HepG2 (cell line): Measurements from ENCODE around the gene GFPT2. TPM values are rescaled to one million over a fixed set of nuclear protein-coding genes. Genes with fewer than 3 reads are reported as not detected.

Source experiments
- ATAC-seq: fragments of 200-7000 bp; cut with Tn5 transposase; 3 replicates; pipeline ENCODE4 v1.9.1; 2020; ENCODE audit warnings: mild to moderate bottlenecking, moderate library complexity
- BruUV-seq: library from RNA; stranded (reverse); fragments of 400-500 nt; replicated peaks from 2 replicates; lab custom pipeline; 2021; lab: Mats Ljungman, UMichigan
- CTCF ChIA-PET: fragments of 300-600 bp; formaldehyde crosslinking; extraction: SDS; loops from one replicate; lab custom pipeline; 2021; ENCODE audit warnings: low total read pairs, inconsistent platforms, low intra/inter-chr PET ratio; lab: Yijun Ruan, JAX
- POLR2A ChIA-PET: fragments of 350-600 bp; sonication (Branson Sonifier 250); formaldehyde crosslinking; loops from one replicate; lab custom pipeline; 2020; ENCODE audit warnings: antibody characterized with exemption, inconsistent platforms; lab: Yijun Ruan, JAX
- DNase-seq: peaks from one replicate; pipeline ENCODE4 v3.0.0-alpha.2; 2015; ENCODE audit warnings: low spot score
- FAIRE-seq: peaks from 3 replicates; lab custom pipeline; 2011; peaks lifted over from hg19 to GRCh38; lab: Jason Lieb, UNC
- H2AFZ ChIP-seq: one replicate; pipeline ENCODE4 v1.6.1; 2011; ENCODE audit warnings: low read length, inconsistent platforms
- H3K27ac ChIP-seq: fragments of 300-600 bp; 3 replicates; pipeline ENCODE4 v1.8.0; 2011; ENCODE audit warnings: mixed run types, mild to moderate bottlenecking, mixed read lengths, low read length, inconsistent platforms; ENCODE audit not compliant: insufficient read depth; ENCODE audit errors: extremely low read length
- H3K27me3 ChIP-seq, 2 experiments: fragments of 200-600 bp in 1 of 2; 2 replicates in 1 of 2; 3 replicates in 1 of 2; pipeline versions ENCODE4 v1.6.0 to v1.8.0; 2011; ENCODE audit warnings: low read length in 2 of 2, mild to moderate bottlenecking in 2 of 2, moderate library complexity in 2 of 2, inconsistent platforms in 1 of 2; ENCODE audit not compliant: insufficient read depth in 2 of 2, control insufficient read depth in 1 of 2
- H3K36me3 ChIP-seq, 2 experiments: fragments of 200-600 bp in 1 of 2; replicated peaks in 1 of 2; 2 replicates in 1 of 2; 3 replicates in 1 of 2; pipeline versions ENCODE4 v1.5.1 to v1.8.0; 2011; ENCODE audit warnings: low read length in 2 of 2, inconsistent platforms in 1 of 2; ENCODE audit not compliant: insufficient read depth in 2 of 2, control insufficient read depth in 1 of 2
- H3K4me1 ChIP-seq: 2 replicates; pipeline ENCODE4 v1.5.1; 2012; ENCODE audit warnings: low read length, inconsistent platforms; ENCODE audit not compliant: insufficient read depth
- H3K4me2 ChIP-seq: 2 replicates; pipeline ENCODE4 v1.6.0; 2011; ENCODE audit warnings: low read depth, low read length, inconsistent platforms
- H3K4me3 ChIP-seq, 3 experiments: fragments of 200-600 bp in 1 of 3; sonication (generic), shearing (Covaris generic) in 1 of 3; replicated peaks in 1 of 3; 2 replicates each; pipeline ENCODE4 v1.5.1; 2011 to 2016; ENCODE audit warnings: low read length in 3 of 3, inconsistent platforms in 2 of 3, low read depth in 2 of 3, mild to moderate bottlenecking in 2 of 3, control low read depth in 1 of 3, mixed read lengths in 1 of 3; ENCODE audit not compliant: insufficient read depth in 1 of 3
- H3K79me2 ChIP-seq: one replicate; pipeline ENCODE4 v1.6.1; 2011; ENCODE audit warnings: low read length, inconsistent platforms; ENCODE audit not compliant: insufficient read depth
- H3K9ac ChIP-seq: 2 replicates; pipeline ENCODE4 v1.6.0; 2011; ENCODE audit warnings: mild to moderate bottlenecking, low read depth, low read length, inconsistent platforms; ENCODE audit not compliant: insufficient read depth
- H3K9me3 ChIP-seq: 2 replicates; pipeline ENCODE4 v1.5.1; 2012; ENCODE audit warnings: mild to moderate bottlenecking, low read length
- H4K20me1 ChIP-seq: 2 replicates; pipeline ENCODE4 v1.6.0; 2011; ENCODE audit warnings: inconsistent platforms, mild to moderate bottlenecking, low read length, moderate library complexity; ENCODE audit not compliant: insufficient read depth
- BORCS8-MEF2B ChIP-seq: sonication (generic); formaldehyde crosslinking; IDR thresholded peaks from 2 replicates; pipeline ENCODE4 v1.8.0; 2022; ENCODE audit warnings: mild to moderate bottlenecking, missing genetic modification reagents
- CHD2 ChIP-seq: IDR thresholded peaks from 2 replicates; pipeline ENCODE4 v1.6.1; 2011; ENCODE audit warnings: low read depth, low read length, improper control_type of control experiment
- HOXA5 ChIP-seq: sonication (generic); formaldehyde crosslinking; IDR thresholded peaks from 2 replicates; pipeline ENCODE4 v1.4.0; 2020; ENCODE audit warnings: missing genetic modification reagents
- KAT8 ChIP-seq: IDR thresholded peaks from 2 replicates; pipeline ENCODE4 v1.6.1; 2016; ENCODE audit warnings: missing genetic modification reagents, missing compliant biosample characterization
- MIER2 ChIP-seq: IDR thresholded peaks from 2 replicates; pipeline ENCODE4 v1.6.1; 2016; ENCODE audit warnings: missing biosample characterization, missing genetic modification reagents
- PCBP2 ChIP-seq: fragments of 200-400 bp; formaldehyde crosslinking; optimal IDR thresholded peaks from 2 replicates; pipeline ENCODE3; 2018; ENCODE audit warnings: low read length, low read depth; ENCODE audit not compliant: poor library complexity, severe bottlenecking
- SCMH1 ChIP-seq: sonication (generic); formaldehyde crosslinking; IDR thresholded peaks from 2 replicates; pipeline ENCODE4 v1.9.0; 2021; ENCODE audit warnings: missing genetic modification reagents, mild to moderate bottlenecking, borderline replicate concordance
- STAT5B ChIP-seq: sonication (generic); formaldehyde crosslinking; IDR thresholded peaks from 2 replicates; pipeline ENCODE4 v1.4.0; 2020; ENCODE audit warnings: missing genetic modification reagents
- WIZ ChIP-seq: sonication (generic); formaldehyde crosslinking; IDR thresholded peaks from 2 replicates; pipeline ENCODE4 v1.5.1; 2020; ENCODE audit warnings: mild to moderate bottlenecking, missing genetic modification reagents
- XBP1 ChIP-seq: sonication (generic); formaldehyde crosslinking; IDR thresholded peaks from 2 replicates; pipeline ENCODE4 v1.5.0; 2020; ENCODE audit warnings: missing genetic modification reagents
- ZKSCAN5 ChIP-seq: sonication (generic); formaldehyde crosslinking; IDR thresholded peaks from 2 replicates; pipeline ENCODE4 v1.5.1; 2020; ENCODE audit warnings: mild to moderate bottlenecking, missing genetic modification reagents
- ZNF101 ChIP-seq: sonication (generic); formaldehyde crosslinking; IDR thresholded peaks from 2 replicates; pipeline ENCODE4 v1.4.0; 2020; ENCODE audit warnings: mild to moderate bottlenecking, low read depth, missing genetic modification reagents, borderline replicate concordance
- ZNF253 ChIP-seq: sonication (generic); formaldehyde crosslinking; IDR thresholded peaks from 2 replicates; pipeline ENCODE4 v1.8.0; 2022; ENCODE audit warnings: mild to moderate bottlenecking, missing genetic modification reagents, borderline replicate concordance
- ZNF256 ChIP-seq: sonication (generic); formaldehyde crosslinking; conservative IDR thresholded peaks from 2 replicates; pipeline ENCODE4 v1.4.0; 2020; ENCODE audit warnings: missing genetic modification reagents
- ZNF34 ChIP-seq: sonication (generic); formaldehyde crosslinking; IDR thresholded peaks from 2 replicates; pipeline ENCODE4 v1.4.0; 2020; ENCODE audit warnings: mild to moderate bottlenecking, missing genetic modification reagents, borderline replicate concordance
- ZNF468 ChIP-seq: sonication (generic); formaldehyde crosslinking; IDR thresholded peaks from 2 replicates; pipeline ENCODE4 v1.8.0; 2022; ENCODE audit warnings: mild to moderate bottlenecking, moderate library complexity, missing genetic modification reagents
- ZNF484 ChIP-seq: sonication (generic); formaldehyde crosslinking; IDR thresholded peaks from 2 replicates; pipeline ENCODE4 v1.5.1; 2020; ENCODE audit warnings: mild to moderate bottlenecking, low read depth, missing genetic modification reagents, borderline replicate concordance
- ZNF672 ChIP-seq: sonication (generic); formaldehyde crosslinking; IDR thresholded peaks from 2 replicates; pipeline ENCODE4 v1.8.1; 2022; ENCODE audit warnings: missing genetic modification reagents
- WGBS: methylation state at CpG from one replicate; pipeline ENCODE4 v1.1.6; 2017; ENCODE audit warnings: low lambda C conversion rate; 5-methylcytosine and 5-hydroxymethylcytosine counted together
- in situ Hi-C: cut with HindIII; loops from 2 replicates; pipeline ENCODE4 v1.10.0; 2017; ENCODE audit warnings: low pct_unique_long_range_greater_than_20kb; ENCODE audit not compliant: extremely low pct_ligation_motif_present
- intact Hi-C: fragments of 100-400 bp; cut with micrococcal nuclease; formaldehyde crosslinking; loops from one replicate; pipeline ENCODE4 v1.10.0; 2022; ENCODE audit not compliant: unreplicated experiment
- polyA plus RNA-seq, 8 experiments: library from polyadenylated mRNA; depleted of rRNA in 3 of 8; stranded (reverse) in 7 of 8; unstranded in 1 of 8; fragments of >200 nt; fragmentation: Illumina TruSeq in 4 of 8; extraction: Trizol in 4 of 8; gene quantifications; 2 replicates each; pipeline versions ENCODE4 v1.2.1 to v1.2.3, GENCODE V29; 2011 to 2016; ENCODE audit warnings: low read depth in 4 of 8, missing spikeins in 1 of 8, mixed read lengths in 1 of 8; ENCODE audit not compliant: insufficient read depth in 1 of 8
- total RNA-seq, 5 experiments: library from RNA; depleted of rRNA; stranded (reverse); fragments of >200 nt; fragmentation: Illumina TruSeq; extraction: Trizol; gene quantifications; 2 replicates each; pipeline ENCODE4 v1.2.3, GENCODE V29; 2016; ENCODE audit warnings: low read depth in 1 of 5
- TF ChIP-seq, protein P1 (sequence below): sonication (generic); formaldehyde crosslinking; IDR thresholded peaks from 2 replicates; pipeline ENCODE4 v1.8.1; 2023; ENCODE audit warnings: mild to moderate bottlenecking, missing genetic modification reagents
- TF ChIP-seq, protein P2 (sequence below): IDR thresholded peaks from 2 replicates; pipeline ENCODE4 v1.6.1; 2016; ENCODE audit warnings: low read depth
- TF ChIP-seq, protein P3 (sequence below): sonication (generic); formaldehyde crosslinking; IDR thresholded peaks from 2 replicates; pipeline ENCODE4 v1.9.0; 2021; ENCODE audit warnings: missing genetic modification reagents, mild to moderate bottlenecking, borderline replicate concordance

Gene GFPT2
- total and polyA plus RNA-seq, 2 of the 13 experiments (the other 11 are each of a cell fraction or from before 2014, with no cell fraction given) = 0.18 TPM

DNA sequence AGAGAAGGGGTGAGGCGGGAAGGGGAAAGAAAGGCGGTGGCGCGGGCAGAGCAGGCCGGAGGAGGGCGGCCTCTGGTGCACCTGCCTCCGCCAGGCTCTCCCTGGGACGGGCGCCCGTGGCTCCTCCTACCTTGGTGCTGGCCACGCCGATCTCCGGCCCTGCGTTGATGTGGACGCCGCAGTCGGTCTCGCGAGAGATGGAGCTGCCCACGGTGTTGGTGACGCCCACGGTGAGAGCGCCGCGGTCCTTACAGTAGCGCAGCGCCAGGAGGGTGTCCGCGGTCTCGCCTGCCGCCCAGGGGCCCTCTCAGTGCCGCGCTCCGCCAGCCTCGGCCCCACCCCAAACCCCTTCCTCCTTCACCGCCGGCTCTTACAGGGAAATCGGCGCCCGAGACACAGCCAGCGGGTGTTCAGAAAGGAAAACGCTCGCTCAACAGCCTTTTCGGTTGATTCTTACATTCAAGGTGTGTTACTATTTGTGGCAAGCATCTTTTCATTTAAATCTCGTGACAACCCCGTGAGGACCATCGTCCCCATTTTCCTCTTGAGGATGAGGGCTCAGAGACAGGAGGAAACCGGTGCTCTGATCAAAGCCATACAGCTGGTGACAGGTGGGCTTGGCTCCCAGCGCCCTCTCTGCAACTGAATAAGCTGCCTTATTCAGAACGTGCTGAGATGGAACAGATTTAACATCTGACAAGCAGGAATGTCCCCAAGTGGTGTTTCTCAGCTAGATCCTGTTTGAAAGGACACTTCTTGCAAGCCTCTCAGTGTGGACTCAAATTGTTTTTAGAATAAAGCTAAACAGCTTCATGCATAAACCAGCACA is 39.2 kb downstream of the GFPT2 start:
- peak overlapping the region; percentile 84 for H3K4me2 ChIP-seq
- H3K27ac ChIP-seq = no peak overlapping the region
- H3K9ac ChIP-seq = peak overlapping the region; percentile 57
- WGBS = 47% methylated on average over 31 of the region's 50 CpGs
- ChIA-PET CTCF (interaction anchor here (5.0 kb wide), 1 partner anchor 20 kb away, joined by 65 read pairs; no protein-coding TSS in a partner anchor), POLR2A (interaction anchor here (0.9 to 1.8 kb wide), 6 partner anchors 10 to 21 kb away, joined by 3 to 12 read pairs (median 4); partner anchors contain the start of gene MAPK9)
- no peaks in the 10 kb centered on the region for H4K20me1 ChIP-seq
- intact Hi-C loops = no loop called here
- in situ Hi-C loops = no loop called here
- DNase-seq = peak; percentile 70
- no TSS peak for BruUV-seq
- no peaks in the 10 kb centered on the region for H3K4me1 ChIP-seq
- FAIRE-seq = no peak
- no peaks in the 10 kb centered on the region for H3K79me2 ChIP-seq
- H3K27me3 ChIP-seq = peaks cover 0 to 5% of the 10 kb centered on the region in 2 experiments; a peak in 2 of 5 replicates
- H2AFZ ChIP-seq = no peak overlapping the region
- ATAC-seq = peak; percentile 94
- H3K36me3 ChIP-seq = no peaks in the 10 kb centered on the region
- no peaks in the 10 kb centered on the region for H3K9me3 ChIP-seq
- peak overlapping the region; percentile 43 to 69 (median 52); a peak in 5 of 6 replicates for H3K4me3 ChIP-seq
- TF ChIP-seq ZKSCAN5 (CRISPR knock-in tag) (no peak), ZNF468 (no peak), ZNF672 (CRISPR knock-in tag) (no peak), KAT8 (CRISPR knock-in tag) (0 out of 2 replicates have a peak, but pooled peaks have one; percentile 36), HOXA5 (CRISPR knock-in tag) (no peak), ZNF101 (no peak), BORCS8-MEF2B (CRISPR knock-in tag) (no peak), PCBP2 (no peak), ZNF34 (no peak), WIZ (no peak), STAT5B (CRISPR knock-in tag) (no peak), ZNF253 (CRISPR knock-in tag) (no peak), SCMH1 (no peak), ZNF484 (CRISPR knock-in tag) (no peak), XBP1 (CRISPR knock-in tag) (no peak), CHD2 (peak; percentile 97), MIER2 (CRISPR knock-in tag) (no peak), ZNF256 (CRISPR knock-in tag) (no peak)
- TF ChIP-seq, protein P1, sequence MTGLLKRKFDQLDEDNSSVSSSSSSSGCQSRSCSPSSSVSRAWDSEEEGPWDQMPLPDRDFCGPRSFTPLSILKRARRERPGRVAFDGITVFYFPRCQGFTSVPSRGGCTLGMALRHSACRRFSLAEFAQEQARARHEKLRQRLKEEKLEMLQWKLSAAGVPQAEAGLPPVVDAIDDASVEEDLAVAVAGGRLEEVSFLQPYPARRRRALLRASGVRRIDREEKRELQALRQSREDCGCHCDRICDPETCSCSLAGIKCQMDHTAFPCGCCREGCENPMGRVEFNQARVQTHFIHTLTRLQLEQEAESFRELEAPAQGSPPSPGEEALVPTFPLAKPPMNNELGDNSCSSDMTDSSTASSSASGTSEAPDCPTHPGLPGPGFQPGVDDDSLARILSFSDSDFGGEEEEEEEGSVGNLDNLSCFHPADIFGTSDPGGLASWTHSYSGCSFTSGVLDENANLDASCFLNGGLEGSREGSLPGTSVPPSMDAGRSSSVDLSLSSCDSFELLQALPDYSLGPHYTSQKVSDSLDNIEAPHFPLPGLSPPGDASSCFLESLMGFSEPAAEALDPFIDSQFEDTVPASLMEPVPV (CRISPR knock-in tag) = no peak
- TF ChIP-seq, protein P2, sequence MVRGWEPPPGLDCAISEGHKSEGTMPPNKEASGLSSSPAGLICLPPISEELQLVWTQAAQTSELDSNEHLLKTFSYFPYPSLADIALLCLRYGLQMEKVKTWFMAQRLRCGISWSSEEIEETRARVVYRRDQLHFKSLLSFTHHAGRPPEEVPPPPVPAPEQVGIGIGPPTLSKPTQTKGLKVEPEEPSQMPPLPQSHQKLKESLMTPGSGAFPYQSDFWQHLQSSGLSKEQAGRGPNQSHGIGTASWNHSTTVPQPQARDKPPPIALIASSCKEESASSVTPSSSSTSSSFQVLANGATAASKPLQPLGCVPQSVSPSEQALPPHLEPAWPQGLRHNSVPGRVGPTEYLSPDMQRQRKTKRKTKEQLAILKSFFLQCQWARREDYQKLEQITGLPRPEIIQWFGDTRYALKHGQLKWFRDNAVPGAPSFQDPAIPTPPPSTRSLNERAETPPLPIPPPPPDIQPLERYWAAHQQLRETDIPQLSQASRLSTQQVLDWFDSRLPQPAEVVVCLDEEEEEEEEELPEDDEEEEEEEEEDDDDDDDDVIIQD (CRISPR knock-in tag) = no peak
- TF ChIP-seq, protein P3, sequence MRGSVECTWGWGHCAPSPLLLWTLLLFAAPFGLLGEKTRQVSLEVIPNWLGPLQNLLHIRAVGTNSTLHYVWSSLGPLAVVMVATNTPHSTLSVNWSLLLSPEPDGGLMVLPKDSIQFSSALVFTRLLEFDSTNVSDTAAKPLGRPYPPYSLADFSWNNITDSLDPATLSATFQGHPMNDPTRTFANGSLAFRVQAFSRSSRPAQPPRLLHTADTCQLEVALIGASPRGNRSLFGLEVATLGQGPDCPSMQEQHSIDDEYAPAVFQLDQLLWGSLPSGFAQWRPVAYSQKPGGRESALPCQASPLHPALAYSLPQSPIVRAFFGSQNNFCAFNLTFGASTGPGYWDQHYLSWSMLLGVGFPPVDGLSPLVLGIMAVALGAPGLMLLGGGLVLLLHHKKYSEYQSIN (CRISPR knock-in tag) = no peak
